ENCODE measurements around the gene HOXB2. TPM values are rescaled to one million over a fixed set of nuclear protein-coding genes. Genes with fewer than 3 reads are reported as not detected.

Gene HOXB2
- total and polyA plus RNA-seq, 9 of the 15 experiments (the other 6 are each of a cell fraction or from before 2014, with no cell fraction given), result 2.1 to 97.7 (median 21.2) TPM

DNA sequence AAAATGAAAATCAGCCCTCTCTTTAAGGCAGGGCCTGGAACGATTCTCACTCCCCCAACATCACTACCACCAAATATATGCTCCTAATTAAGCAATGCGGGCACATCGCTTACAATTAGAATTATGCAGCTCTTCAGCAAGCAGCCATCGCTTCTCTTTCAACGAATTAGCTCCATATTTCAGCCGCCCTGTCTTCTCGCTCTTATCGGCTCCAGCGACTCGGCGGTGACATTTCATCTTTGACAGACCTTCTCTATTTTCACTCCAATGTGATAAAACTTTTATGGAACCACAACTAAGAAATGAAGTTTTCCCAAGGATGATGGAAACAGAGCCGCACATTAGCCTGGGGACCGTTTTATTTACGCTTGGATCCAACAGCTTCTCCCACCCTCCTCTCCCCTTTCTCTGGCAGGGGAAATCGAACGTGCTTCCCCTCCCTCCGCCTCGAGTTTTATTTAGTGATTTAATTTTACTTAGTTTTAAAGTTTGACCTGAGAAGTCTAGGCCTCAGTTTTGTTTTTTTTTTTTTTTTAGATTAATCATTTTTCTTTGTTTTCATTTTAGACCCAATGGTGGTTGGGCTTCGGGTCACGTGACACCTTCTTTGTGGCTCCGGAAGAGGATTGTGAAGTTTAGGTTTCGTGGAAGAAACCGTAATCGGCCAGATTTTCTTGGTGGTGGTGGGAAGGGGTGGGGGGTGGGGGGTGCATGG lies 3.1 kb upstream of the HOXB2 start (continued):
- TF ChIP-seq NR2C1 (IDR thresholded peaks at IDR 0.05) (peak; percentile 69), NR2C1 (tag; IDR thresholded peaks at IDR 0.05) (no peak), TCF3 (CRISPR knock-in tag; IDR thresholded peaks at IDR 0.05) (peak; percentile 60), ZNF384 (IDR thresholded peaks at IDR 0.05; ENCODE audit: low read depth, low read length) (peak; percentile 77), ERF (CRISPR knock-in tag; IDR thresholded peaks at IDR 0.05) (0 out of 2 replicates have a peak, but pooled peaks have one; percentile 16), ZNF766 (CRISPR knock-in tag; conservative IDR thresholded peaks at IDR 0.05) (peak; percentile 35; the same call in 1 of the 2 replicates), ZNF57 (CRISPR knock-in tag; IDR thresholded peaks at IDR 0.05) (no peak), POLR2H (tag; IDR thresholded peaks at IDR 0.05; ENCODE audit: low read depth) (peak; percentile 35), MED1 (CRISPR knock-in tag; IDR thresholded peaks at IDR 0.05; ENCODE audit: borderline replicate concordance) (no peak), ETV1 (tag; conservative IDR thresholded peaks at IDR 0.05; ENCODE audit: low read depth) (0 out of 2 replicates have a peak, but pooled peaks have one; percentile 42), ZNF583 (CRISPR knock-in tag; IDR thresholded peaks at IDR 0.05) (no peak), SMAD1 (IDR thresholded peaks at IDR 0.05; ENCODE audit: low read depth, low read length, partially characterized antibody) (no peak), TEAD1 (CRISPR knock-in tag; IDR thresholded peaks at IDR 0.05) (peak in 1 of 2 experiments; percentile 49; a peak in 1 of 4 replicates), PTTG1 (tag; IDR thresholded peaks at IDR 0.05; ENCODE audit: low read depth) (no peak), SOX6 (IDR thresholded peaks at IDR 0.05) (peak; percentile 3; the same call in 1 of the 2 replicates), TAF1 (IDR thresholded peaks at IDR 0.05; ENCODE audit: control insufficient read depth, extremely low read depth, insufficient read depth, low read length, severe bottlenecking) (peak; percentile 17), ETV6 (IDR thresholded peaks at IDR 0.05; ENCODE audit: borderline replicate concordance in 1 of 2, low read depth in 2 of 2, low read length in 1 of 2) (no peak), ETV6 (CRISPR knock-in tag; IDR thresholded peaks at IDR 0.05; ENCODE audit: borderline replicate concordance) (no peak), TAL1 (IDR thresholded peaks at IDR 0.05) (peak; percentile 32)
- TF ChIP-seq, protein P1, sequence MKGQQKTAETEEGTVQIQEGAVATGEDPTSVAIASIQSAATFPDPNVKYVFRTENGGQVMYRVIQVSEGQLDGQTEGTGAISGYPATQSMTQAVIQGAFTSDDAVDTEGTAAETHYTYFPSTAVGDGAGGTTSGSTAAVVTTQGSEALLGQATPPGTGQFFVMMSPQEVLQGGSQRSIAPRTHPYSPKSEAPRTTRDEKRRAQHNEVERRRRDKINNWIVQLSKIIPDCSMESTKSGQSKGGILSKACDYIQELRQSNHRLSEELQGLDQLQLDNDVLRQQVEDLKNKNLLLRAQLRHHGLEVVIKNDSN (CRISPR knock-in tag; IDR thresholded peaks at IDR 0.05), result peak; percentile 79
- TF ChIP-seq, protein P2, sequence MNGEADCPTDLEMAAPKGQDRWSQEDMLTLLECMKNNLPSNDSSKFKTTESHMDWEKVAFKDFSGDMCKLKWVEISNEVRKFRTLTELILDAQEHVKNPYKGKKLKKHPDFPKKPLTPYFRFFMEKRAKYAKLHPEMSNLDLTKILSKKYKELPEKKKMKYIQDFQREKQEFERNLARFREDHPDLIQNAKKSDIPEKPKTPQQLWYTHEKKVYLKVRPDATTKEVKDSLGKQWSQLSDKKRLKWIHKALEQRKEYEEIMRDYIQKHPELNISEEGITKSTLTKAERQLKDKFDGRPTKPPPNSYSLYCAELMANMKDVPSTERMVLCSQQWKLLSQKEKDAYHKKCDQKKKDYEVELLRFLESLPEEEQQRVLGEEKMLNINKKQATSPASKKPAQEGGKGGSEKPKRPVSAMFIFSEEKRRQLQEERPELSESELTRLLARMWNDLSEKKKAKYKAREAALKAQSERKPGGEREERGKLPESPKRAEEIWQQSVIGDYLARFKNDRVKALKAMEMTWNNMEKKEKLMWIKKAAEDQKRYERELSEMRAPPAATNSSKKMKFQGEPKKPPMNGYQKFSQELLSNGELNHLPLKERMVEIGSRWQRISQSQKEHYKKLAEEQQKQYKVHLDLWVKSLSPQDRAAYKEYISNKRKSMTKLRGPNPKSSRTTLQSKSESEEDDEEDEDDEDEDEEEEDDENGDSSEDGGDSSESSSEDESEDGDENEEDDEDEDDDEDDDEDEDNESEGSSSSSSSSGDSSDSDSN (IDR thresholded peaks at IDR 0.05; ENCODE audit: borderline replicate concordance in 1 of 2, low read depth in 2 of 2, low read length in 2 of 2), result no peak
- TF ChIP-seq, protein P3, sequence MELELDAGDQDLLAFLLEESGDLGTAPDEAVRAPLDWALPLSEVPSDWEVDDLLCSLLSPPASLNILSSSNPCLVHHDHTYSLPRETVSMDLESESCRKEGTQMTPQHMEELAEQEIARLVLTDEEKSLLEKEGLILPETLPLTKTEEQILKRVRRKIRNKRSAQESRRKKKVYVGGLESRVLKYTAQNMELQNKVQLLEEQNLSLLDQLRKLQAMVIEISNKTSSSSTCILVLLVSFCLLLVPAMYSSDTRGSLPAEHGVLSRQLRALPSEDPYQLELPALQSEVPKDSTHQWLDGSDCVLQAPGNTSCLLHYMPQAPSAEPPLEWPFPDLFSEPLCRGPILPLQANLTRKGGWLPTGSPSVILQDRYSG (tag; conservative IDR thresholded peaks at IDR 0.05; ENCODE audit: low read depth), result no peak
- TF ChIP-seq, protein P4, sequence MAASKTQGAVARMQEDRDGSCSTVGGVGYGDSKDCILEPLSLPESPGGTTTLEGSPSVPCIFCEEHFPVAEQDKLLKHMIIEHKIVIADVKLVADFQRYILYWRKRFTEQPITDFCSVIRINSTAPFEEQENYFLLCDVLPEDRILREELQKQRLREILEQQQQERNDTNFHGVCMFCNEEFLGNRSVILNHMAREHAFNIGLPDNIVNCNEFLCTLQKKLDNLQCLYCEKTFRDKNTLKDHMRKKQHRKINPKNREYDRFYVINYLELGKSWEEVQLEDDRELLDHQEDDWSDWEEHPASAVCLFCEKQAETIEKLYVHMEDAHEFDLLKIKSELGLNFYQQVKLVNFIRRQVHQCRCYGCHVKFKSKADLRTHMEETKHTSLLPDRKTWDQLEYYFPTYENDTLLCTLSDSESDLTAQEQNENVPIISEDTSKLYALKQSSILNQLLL (CRISPR knock-in tag; IDR thresholded peaks at IDR 0.05; ENCODE audit: borderline replicate concordance), result no peak
